ENCODE data around the gene OR51M1.

DNA sequence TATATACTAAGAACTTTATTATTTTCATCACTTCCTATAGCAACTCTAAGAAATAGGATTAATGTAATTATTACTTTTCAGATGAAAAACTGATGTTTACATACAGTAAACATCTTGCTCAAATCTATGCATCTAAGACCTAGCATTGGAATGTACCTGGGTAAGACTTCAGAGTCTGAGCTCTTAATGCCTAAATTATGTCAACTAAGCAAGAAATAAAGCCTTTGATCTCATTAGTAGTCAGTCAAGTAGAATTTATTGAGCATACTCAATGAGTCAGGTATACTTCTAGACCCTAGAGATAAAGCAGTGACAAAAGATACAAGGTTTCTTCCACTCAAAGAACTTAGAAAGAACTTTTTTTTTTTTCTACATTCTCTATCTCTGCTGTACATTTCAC lies 21.6 kb downstream of the OR51M1 start:
- TF ChIP-seq, protein P1, sequence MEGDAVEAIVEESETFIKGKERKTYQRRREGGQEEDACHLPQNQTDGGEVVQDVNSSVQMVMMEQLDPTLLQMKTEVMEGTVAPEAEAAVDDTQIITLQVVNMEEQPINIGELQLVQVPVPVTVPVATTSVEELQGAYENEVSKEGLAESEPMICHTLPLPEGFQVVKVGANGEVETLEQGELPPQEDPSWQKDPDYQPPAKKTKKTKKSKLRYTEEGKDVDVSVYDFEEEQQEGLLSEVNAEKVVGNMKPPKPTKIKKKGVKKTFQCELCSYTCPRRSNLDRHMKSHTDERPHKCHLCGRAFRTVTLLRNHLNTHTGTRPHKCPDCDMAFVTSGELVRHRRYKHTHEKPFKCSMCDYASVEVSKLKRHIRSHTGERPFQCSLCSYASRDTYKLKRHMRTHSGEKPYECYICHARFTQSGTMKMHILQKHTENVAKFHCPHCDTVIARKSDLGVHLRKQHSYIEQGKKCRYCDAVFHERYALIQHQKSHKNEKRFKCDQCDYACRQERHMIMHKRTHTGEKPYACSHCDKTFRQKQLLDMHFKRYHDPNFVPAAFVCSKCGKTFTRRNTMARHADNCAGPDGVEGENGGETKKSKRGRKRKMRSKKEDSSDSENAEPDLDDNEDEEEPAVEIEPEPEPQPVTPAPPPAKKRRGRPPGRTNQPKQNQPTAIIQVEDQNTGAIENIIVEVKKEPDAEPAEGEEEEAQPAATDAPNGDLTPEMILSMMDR (IDR thresholded peaks at IDR 0.05; ENCODE audit: insufficient read depth, low read length) = no peak
- TF ChIP-seq POLR2AphosphoS5 (IDR thresholded peaks at IDR 0.05; ENCODE audit: low read depth) (no peak), GABPA (IDR thresholded peaks at IDR 0.05; ENCODE audit: low read depth) (no peak)
- TF ChIP-seq, protein P2, sequence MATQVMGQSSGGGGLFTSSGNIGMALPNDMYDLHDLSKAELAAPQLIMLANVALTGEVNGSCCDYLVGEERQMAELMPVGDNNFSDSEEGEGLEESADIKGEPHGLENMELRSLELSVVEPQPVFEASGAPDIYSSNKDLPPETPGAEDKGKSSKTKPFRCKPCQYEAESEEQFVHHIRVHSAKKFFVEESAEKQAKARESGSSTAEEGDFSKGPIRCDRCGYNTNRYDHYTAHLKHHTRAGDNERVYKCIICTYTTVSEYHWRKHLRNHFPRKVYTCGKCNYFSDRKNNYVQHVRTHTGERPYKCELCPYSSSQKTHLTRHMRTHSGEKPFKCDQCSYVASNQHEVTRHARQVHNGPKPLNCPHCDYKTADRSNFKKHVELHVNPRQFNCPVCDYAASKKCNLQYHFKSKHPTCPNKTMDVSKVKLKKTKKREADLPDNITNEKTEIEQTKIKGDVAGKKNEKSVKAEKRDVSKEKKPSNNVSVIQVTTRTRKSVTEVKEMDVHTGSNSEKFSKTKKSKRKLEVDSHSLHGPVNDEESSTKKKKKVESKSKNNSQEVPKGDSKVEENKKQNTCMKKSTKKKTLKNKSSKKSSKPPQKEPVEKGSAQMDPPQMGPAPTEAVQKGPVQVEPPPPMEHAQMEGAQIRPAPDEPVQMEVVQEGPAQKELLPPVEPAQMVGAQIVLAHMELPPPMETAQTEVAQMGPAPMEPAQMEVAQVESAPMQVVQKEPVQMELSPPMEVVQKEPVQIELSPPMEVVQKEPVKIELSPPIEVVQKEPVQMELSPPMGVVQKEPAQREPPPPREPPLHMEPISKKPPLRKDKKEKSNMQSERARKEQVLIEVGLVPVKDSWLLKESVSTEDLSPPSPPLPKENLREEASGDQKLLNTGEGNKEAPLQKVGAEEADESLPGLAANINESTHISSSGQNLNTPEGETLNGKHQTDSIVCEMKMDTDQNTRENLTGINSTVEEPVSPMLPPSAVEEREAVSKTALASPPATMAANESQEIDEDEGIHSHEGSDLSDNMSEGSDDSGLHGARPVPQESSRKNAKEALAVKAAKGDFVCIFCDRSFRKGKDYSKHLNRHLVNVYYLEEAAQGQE (IDR thresholded peaks at IDR 0.05; ENCODE audit: insufficient replicate concordance, low read depth) = no peak

Data from HL-60 (cell line).